ENCODE measurements around the gene PNKD. TPM values are rescaled to one million over a fixed set of nuclear protein-coding genes. Genes with fewer than 3 reads are reported as not detected.

PNKD gene
- total and polyA plus RNA-seq, 2 experiments from 2014 or later = 28.2 to 83.3 TPM

DNA sequence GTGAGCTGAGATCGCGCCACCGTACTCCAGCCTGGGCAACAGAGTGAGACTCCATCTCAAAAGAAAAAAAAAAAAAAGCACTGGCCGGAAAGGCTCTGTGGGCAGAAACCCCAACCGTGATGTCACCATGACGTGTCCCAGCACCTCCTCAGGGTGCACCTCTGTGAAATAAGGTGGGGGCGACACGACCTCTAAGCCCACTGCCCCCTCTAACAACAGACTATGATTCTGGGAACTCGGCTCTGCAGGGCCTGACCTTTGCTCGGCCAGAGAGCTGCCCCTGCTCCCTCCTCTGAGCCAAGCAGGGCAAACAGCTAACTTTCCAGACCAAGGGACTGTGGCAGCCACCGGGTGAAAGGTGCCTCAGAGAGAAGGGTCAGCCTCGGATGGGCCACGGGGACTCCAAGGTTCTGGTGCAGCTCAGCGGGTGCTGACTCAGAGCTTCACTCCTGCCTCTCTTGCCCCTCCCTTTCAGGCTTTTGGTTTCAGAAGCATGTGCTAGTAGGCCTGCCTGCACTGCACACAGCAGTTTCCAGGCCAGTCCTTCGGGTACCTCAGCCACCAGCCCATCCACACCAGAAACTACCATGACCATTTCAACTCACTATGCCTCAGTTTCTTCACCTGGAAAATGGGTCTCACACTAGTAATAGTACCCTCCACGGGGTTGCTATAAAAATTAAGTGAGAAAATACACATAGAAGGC, 13.9 kb downstream of the PNKD start:
- DNase-seq (ENCODE audit: low spot score) (no peak), ATAC-seq (no peak)
- Mint-ChIP-seq H3K36me3 (ENCODE audit: low read depth) (peaks cover 2% of the 10 kb centered on the region; the same call in 1 of the 3 replicates), H3K9me3 (no peaks in the 10 kb centered on the region), H3K27ac (no peak overlapping the region), H3K4me3 (no peak overlapping the region), H3K4me1 (peaks cover 15% of the 10 kb centered on the region; the same call in 2 of the 3 replicates), H3K27me3 (ENCODE audit: insufficient read depth, low read depth, poor library complexity) (peaks cover 12% of the 10 kb centered on the region)
- no peaks in the 10 kb centered on the region; the same call in 1 of the 2 replicates for H3K36me3 ChIP-seq (ENCODE audit: insufficient read depth)
- H3F3A ChIP-seq (replicated peaks; ENCODE audit: low read depth) = no peaks in the 10 kb centered on the region
- H3K27ac ChIP-seq (ENCODE audit: low read depth) = no peak overlapping the region
- H3K79me2 ChIP-seq (replicated peaks; ENCODE audit: insufficient read depth) = no peaks in the 10 kb centered on the region
- no peak for TF ChIP-seq EZH2phosphoT487 (IDR thresholded peaks at IDR 0.05; ENCODE audit: unreplicated experiment)
- TF ChIP-seq STAT1 (IDR thresholded peaks at IDR 0.05; ENCODE audit: unreplicated experiment) = no peak
- TF ChIP-seq, protein P1, sequence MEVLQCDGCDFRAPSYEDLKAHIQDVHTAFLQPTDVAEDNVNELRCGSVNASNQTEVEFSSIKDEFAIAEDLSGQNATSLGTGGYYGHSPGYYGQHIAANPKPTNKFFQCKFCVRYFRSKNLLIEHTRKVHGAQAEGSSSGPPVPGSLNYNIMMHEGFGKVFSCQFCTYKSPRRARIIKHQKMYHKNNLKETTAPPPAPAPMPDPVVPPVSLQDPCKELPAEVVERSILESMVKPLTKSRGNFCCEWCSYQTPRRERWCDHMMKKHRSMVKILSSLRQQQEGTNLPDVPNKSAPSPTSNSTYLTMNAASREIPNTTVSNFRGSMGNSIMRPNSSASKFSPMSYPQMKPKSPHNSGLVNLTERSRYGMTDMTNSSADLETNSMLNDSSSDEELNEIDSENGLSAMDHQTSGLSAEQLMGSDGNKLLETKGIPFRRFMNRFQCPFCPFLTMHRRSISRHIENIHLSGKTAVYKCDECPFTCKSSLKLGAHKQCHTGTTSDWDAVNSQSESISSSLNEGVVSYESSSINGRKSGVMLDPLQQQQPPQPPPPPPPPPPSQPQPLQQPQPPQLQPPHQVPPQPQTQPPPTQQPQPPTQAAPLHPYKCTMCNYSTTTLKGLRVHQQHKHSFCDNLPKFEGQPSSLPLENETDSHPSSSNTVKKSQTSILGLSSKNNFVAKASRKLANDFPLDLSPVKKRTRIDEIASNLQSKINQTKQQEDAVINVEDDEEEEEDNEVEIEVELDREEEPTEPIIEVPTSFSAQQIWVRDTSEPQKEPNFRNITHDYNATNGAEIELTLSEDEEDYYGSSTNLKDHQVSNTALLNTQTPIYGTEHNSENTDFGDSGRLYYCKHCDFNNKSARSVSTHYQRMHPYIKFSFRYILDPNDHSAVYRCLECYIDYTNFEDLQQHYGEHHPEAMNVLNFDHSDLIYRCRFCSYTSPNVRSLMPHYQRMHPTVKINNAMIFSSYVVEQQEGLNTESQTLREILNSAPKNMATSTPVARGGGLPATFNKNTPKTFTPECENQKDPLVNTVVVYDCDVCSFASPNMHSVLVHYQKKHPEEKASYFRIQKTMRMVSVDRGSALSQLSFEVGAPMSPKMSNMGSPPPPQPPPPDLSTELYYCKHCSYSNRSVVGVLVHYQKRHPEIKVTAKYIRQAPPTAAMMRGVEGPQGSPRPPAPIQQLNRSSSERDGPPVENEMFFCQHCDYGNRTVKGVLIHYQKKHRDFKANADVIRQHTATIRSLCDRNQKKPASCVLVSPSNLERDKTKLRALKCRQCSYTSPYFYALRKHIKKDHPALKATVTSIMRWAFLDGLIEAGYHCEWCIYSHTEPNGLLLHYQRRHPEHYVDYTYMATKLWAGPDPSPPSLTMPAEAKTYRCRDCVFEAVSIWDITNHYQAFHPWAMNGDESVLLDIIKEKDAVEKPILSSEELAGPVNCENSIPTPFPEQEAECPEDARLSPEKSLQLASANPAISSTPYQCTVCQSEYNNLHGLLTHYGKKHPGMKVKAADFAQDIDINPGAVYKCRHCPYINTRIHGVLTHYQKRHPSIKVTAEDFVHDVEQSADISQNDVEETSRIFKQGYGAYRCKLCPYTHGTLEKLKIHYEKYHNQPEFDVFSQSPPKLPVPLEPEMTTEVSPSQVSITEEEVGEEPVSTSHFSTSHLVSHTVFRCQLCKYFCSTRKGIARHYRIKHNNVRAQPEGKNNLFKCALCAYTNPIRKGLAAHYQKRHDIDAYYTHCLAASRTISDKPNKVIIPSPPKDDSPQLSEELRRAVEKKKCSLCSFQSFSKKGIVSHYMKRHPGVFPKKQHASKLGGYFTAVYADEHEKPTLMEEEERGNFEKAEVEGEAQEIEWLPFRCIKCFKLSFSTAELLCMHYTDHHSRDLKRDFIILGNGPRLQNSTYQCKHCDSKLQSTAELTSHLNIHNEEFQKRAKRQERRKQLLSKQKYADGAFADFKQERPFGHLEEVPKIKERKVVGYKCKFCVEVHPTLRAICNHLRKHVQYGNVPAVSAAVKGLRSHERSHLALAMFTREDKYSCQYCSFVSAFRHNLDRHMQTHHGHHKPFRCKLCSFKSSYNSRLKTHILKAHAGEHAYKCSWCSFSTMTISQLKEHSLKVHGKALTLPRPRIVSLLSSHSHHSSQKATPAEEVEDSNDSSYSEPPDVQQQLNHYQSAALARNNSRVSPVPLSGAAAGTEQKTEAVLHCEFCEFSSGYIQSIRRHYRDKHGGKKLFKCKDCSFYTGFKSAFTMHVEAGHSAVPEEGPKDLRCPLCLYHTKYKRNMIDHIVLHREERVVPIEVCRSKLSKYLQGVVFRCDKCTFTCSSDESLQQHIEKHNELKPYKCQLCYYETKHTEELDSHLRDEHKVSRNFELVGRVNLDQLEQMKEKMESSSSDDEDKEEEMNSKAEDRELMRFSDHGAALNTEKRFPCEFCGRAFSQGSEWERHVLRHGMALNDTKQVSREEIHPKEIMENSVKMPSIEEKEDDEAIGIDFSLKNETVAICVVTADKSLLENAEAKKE (CRISPR knock-in tag; IDR thresholded peaks at IDR 0.05) = no peak
- no peak for TF ChIP-seq ZNF114 (CRISPR knock-in tag; IDR thresholded peaks at IDR 0.05)
- TF ChIP-seq, protein P2, sequence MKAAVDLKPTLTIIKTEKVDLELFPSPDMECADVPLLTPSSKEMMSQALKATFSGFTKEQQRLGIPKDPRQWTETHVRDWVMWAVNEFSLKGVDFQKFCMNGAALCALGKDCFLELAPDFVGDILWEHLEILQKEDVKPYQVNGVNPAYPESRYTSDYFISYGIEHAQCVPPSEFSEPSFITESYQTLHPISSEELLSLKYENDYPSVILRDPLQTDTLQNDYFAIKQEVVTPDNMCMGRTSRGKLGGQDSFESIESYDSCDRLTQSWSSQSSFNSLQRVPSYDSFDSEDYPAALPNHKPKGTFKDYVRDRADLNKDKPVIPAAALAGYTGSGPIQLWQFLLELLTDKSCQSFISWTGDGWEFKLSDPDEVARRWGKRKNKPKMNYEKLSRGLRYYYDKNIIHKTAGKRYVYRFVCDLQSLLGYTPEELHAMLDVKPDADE (IDR thresholded peaks at IDR 0.05) = no peak
- no peak for TF ChIP-seq POLR2AphosphoS5 (IDR thresholded peaks at IDR 0.05; ENCODE audit: low read depth)
- no peak for TF ChIP-seq EZH2 (IDR thresholded peaks at IDR 0.05; ENCODE audit: low read depth, unreplicated experiment)
- TF ChIP-seq, protein P3, sequence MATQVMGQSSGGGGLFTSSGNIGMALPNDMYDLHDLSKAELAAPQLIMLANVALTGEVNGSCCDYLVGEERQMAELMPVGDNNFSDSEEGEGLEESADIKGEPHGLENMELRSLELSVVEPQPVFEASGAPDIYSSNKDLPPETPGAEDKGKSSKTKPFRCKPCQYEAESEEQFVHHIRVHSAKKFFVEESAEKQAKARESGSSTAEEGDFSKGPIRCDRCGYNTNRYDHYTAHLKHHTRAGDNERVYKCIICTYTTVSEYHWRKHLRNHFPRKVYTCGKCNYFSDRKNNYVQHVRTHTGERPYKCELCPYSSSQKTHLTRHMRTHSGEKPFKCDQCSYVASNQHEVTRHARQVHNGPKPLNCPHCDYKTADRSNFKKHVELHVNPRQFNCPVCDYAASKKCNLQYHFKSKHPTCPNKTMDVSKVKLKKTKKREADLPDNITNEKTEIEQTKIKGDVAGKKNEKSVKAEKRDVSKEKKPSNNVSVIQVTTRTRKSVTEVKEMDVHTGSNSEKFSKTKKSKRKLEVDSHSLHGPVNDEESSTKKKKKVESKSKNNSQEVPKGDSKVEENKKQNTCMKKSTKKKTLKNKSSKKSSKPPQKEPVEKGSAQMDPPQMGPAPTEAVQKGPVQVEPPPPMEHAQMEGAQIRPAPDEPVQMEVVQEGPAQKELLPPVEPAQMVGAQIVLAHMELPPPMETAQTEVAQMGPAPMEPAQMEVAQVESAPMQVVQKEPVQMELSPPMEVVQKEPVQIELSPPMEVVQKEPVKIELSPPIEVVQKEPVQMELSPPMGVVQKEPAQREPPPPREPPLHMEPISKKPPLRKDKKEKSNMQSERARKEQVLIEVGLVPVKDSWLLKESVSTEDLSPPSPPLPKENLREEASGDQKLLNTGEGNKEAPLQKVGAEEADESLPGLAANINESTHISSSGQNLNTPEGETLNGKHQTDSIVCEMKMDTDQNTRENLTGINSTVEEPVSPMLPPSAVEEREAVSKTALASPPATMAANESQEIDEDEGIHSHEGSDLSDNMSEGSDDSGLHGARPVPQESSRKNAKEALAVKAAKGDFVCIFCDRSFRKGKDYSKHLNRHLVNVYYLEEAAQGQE (IDR thresholded peaks at IDR 0.05; ENCODE audit: unreplicated experiment) = no peak
- no peak for TF ChIP-seq CREB1 (CRISPR knock-in tag; IDR thresholded peaks at IDR 0.05; ENCODE audit: low read depth)
- no peak for TF ChIP-seq NANOG (IDR thresholded peaks at IDR 0.05; ENCODE audit: borderline replicate concordance)
- TF ChIP-seq ZNF331 (CRISPR knock-in tag; IDR thresholded peaks at IDR 0.05; ENCODE audit: low read depth) = no peak
- TF ChIP-seq JUNB (IDR thresholded peaks at IDR 0.05; ENCODE audit: unreplicated experiment) = no peak
- TF ChIP-seq, protein P4, sequence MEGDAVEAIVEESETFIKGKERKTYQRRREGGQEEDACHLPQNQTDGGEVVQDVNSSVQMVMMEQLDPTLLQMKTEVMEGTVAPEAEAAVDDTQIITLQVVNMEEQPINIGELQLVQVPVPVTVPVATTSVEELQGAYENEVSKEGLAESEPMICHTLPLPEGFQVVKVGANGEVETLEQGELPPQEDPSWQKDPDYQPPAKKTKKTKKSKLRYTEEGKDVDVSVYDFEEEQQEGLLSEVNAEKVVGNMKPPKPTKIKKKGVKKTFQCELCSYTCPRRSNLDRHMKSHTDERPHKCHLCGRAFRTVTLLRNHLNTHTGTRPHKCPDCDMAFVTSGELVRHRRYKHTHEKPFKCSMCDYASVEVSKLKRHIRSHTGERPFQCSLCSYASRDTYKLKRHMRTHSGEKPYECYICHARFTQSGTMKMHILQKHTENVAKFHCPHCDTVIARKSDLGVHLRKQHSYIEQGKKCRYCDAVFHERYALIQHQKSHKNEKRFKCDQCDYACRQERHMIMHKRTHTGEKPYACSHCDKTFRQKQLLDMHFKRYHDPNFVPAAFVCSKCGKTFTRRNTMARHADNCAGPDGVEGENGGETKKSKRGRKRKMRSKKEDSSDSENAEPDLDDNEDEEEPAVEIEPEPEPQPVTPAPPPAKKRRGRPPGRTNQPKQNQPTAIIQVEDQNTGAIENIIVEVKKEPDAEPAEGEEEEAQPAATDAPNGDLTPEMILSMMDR (conservative IDR thresholded peaks at IDR 0.05; ENCODE audit: low read depth in 2 of 2) = no peak
- no peak overlapping the region for H3K4me2 ChIP-seq
- peaks cover 10% of the 10 kb centered on the region for H3K4me1 ChIP-seq (ENCODE audit: insufficient read depth)
- no peak overlapping the region for H3K4me3 ChIP-seq
- no peak overlapping the region for H2AFZ ChIP-seq
- no peaks in the 10 kb centered on the region for H3K27me3 ChIP-seq (ENCODE audit: insufficient read depth)
- H4K20me1 ChIP-seq (replicated peaks; ENCODE audit: insufficient read depth) = no peaks in the 10 kb centered on the region
- H3K9me2 ChIP-seq (ENCODE audit: insufficient read depth) = no peaks in the 10 kb centered on the region
